SK-N-SH (cell line): ENCODE data around the gene AFF3.

Experiments
- FOXJ3 ChIP-seq: sonication (generic); formaldehyde crosslinking; IDR thresholded peaks from 2 replicates; pipeline ENCODE4 v1.5.1; 2020; ENCODE audit warnings: mild to moderate bottlenecking, missing genetic modification reagents
- NFIC ChIP-seq: IDR thresholded peaks from 2 replicates; pipeline ENCODE4 v1.4.0; 2012; ENCODE audit warnings: borderline replicate concordance
- POLR2AphosphoS5 ChIP-seq: IDR thresholded peaks from 2 replicates; pipeline ENCODE4 v1.6.1; 2012; ENCODE audit warnings: low read depth, low read length
- TAF1 ChIP-seq: IDR thresholded peaks from 2 replicates; pipeline ENCODE4 v1.6.1; 2012; ENCODE audit warnings: low read depth, mild to moderate bottlenecking, low read length, moderate library complexity, borderline replicate concordance
- TF ChIP-seq, protein P1 (sequence below): fragments of 150-350 bp; IDR thresholded peaks from 2 replicates; pipeline ENCODE4 v1.6.1; 2017; ENCODE audit warnings: antibody characterized with exemption, low read length, low read depth, borderline replicate concordance
- TF ChIP-seq, protein P2 (sequence below): fragments of 200-600 bp; sonication (generic); IDR thresholded peaks from 2 replicates; pipeline ENCODE4 v1.6.1; 2017; ENCODE audit warnings: antibody characterized with exemption, mild to moderate bottlenecking, moderate library complexity

DNA sequence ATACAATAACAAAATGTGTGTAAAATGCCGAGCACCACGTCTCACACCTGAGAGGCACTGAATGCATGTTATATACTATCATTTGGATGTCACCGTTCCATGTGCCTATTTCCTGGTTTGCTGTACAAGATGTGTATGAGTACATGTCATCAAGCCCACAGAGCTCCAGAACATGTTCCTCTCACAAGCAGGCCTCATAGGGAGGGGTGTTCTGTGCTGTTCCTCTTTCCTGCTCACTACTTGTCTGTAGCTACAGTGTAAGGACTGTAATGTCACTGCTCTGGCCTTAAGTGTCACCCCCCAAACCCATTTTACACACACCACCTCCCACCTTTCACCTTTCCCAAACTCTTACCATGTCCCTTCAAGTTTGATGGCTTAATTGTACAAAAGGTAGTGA lies 1.8 kb downstream of the AFF3 start:
- TF ChIP-seq, protein P1, sequence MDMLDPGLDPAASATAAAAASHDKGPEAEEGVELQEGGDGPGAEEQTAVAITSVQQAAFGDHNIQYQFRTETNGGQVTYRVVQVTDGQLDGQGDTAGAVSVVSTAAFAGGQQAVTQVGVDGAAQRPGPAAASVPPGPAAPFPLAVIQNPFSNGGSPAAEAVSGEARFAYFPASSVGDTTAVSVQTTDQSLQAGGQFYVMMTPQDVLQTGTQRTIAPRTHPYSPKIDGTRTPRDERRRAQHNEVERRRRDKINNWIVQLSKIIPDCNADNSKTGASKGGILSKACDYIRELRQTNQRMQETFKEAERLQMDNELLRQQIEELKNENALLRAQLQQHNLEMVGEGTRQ: no peak
- no peak for TF ChIP-seq TAF1
- no peak for TF ChIP-seq NFIC
- TF ChIP-seq, protein P2, sequence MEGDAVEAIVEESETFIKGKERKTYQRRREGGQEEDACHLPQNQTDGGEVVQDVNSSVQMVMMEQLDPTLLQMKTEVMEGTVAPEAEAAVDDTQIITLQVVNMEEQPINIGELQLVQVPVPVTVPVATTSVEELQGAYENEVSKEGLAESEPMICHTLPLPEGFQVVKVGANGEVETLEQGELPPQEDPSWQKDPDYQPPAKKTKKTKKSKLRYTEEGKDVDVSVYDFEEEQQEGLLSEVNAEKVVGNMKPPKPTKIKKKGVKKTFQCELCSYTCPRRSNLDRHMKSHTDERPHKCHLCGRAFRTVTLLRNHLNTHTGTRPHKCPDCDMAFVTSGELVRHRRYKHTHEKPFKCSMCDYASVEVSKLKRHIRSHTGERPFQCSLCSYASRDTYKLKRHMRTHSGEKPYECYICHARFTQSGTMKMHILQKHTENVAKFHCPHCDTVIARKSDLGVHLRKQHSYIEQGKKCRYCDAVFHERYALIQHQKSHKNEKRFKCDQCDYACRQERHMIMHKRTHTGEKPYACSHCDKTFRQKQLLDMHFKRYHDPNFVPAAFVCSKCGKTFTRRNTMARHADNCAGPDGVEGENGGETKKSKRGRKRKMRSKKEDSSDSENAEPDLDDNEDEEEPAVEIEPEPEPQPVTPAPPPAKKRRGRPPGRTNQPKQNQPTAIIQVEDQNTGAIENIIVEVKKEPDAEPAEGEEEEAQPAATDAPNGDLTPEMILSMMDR: no peak
- no peak for TF ChIP-seq POLR2AphosphoS5
- TF ChIP-seq FOXJ3 (CRISPR knock-in tag): no peak
